Tibial artery (tissue), 4 donors: ENCODE results near the gene TGFA.

Experiments
- DNase-seq, 2 donors: peaks; one replicate each; pipeline ENCODE4 v3.0.0-alpha.2; 2019
- H3K27ac ChIP-seq, 2 donors: fragments of 200-600 bp; sonication (generic) in 1 of 2; 1 replicate in 1 of 2; 2 replicates in 1 of 2; pipeline ENCODE4 v1.5.1; 2018 to 2019; ENCODE audit warnings: mild to moderate bottlenecking in 1 of 2
- H3K27me3 ChIP-seq, 2 donors: fragments of 200-600 bp; sonication (generic) in 1 of 2; one replicate each; pipeline versions ENCODE4 v1.5.1 to v1.6.0; 2016 to 2019
- H3K36me3 ChIP-seq, 3 donors: fragments of 200-600 bp; sonication (generic) in 2 of 3; one replicate each; pipeline ENCODE4 v1.5.1; 2016 to 2019; ENCODE audit warnings: mild to moderate bottlenecking in 2 of 3
- H3K4me1 ChIP-seq, 4 donors: fragments of 200-600 bp; sonication (generic) in 2 of 4; 1 replicate in 3 of 4; 2 replicates in 1 of 4; pipeline ENCODE4 v1.5.1; 2016 to 2019
- H3K4me3 ChIP-seq, 2 donors: fragments of 200-600 bp; sonication (generic) in 1 of 2; 1 replicate in 1 of 2; 2 replicates in 1 of 2; pipeline ENCODE4 v1.5.1; 2018 to 2019; ENCODE audit warnings: mild to moderate bottlenecking in 2 of 2
- H3K9me3 ChIP-seq, 3 donors: fragments of 200-600 bp; sonication (generic) in 1 of 3; one replicate each; pipeline ENCODE4 v1.5.1; 2016 to 2019
- CTCF ChIP-seq, 2 experiments: fragments of 200-600 bp in 1 of 2; fragments of 450-650 bp in 1 of 2; IDR thresholded peaks; one replicate each; pipeline ENCODE4 v1.5.1; 2017 to 2019; ENCODE audit warnings: antibody characterized with exemption in 2 of 2, mild to moderate bottlenecking in 1 of 2, moderate library complexity in 1 of 2
- intact Hi-C: fragments of 100-400 bp; cut with DNase I; formaldehyde crosslinking; loops from one replicate; pipeline ENCODE4 v1.15.0; 2023; ENCODE audit warnings: low total_unique reads

TGFA gene

GRCh38 chr2:70400539-70400938 is 153.1 kb downstream of the TGFA start:
- Histone ChIP-seq H3K27ac (no peak overlapping the region), H3K4me3 (no peak overlapping the region), H3K4me1 (no peaks in the 10 kb centered on the region), H3K27me3 (peaks cover 0 to 11% of the 10 kb centered on the region in 2 donors), H3K9me3 (no peaks in the 10 kb centered on the region), H3K36me3 (no peaks in the 10 kb centered on the region)
- intact Hi-C loops: no loop called here
- no peak for DNase-seq
- TF ChIP-seq CTCF (IDR thresholded peaks at IDR 0.05): no peak

GRCh38 chr2:70399046-70399445 is 154.6 kb downstream of the TGFA start:
- H3K4me1 ChIP-seq: no peaks in the 10 kb centered on the region
- DNase-seq: no peak
- intact Hi-C loops: no loop called here
- no peaks in the 10 kb centered on the region for H3K9me3 ChIP-seq
- H3K4me3 ChIP-seq: no peak overlapping the region
- no peaks in the 10 kb centered on the region for H3K36me3 ChIP-seq
- no peak overlapping the region for H3K27ac ChIP-seq
- peaks cover 0 to 12% of the 10 kb centered on the region in 2 donors for H3K27me3 ChIP-seq
- no peak for TF ChIP-seq CTCF (IDR thresholded peaks at IDR 0.05)
